Inferior parietal cortex (tissue), 1 donor: ENCODE results near the gene CD300LB.
"Not testable (repeated sequence)": the region's sequence is repeated elsewhere in the genome, so short reads cannot be mapped to it uniquely, and the experiment has no call there.

Experiments used
- DNase-seq: peaks from one replicate; pipeline ENCODE4 v3.0.0-alpha.2; 2016; ENCODE audit errors: extremely low spot score

The CD300LB gene

DNA sequence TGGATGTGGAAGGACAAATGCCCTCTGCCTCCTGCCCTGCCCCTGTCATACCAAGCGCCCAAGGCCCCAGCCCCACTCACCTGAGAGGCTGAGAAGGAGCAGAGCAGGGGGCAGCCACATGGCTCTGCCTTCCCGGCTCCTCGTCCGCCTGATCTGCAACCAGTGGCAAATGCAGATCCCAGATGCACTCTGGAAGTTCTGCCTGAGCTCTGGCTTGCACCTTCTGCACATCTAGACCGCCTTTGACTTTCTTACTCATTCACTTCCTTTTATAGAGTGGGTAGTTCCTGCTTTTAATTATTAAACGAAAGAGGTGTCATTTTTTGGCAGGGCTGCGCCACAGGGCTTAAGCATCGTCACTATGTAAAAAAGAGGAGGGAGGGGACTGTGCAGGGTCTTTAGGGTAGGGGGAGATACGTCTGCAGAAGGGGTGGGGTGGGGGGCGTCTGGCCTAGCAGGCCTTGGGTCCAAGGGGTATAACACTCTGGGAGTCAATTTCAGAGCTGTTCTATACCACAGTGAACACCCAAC lies at the start of gene CD300LB:
Gene CD300LB, minus strand, starts transcription at position 245 of the 531 bp plus-strand sequence. Its CDS starts 125 bp downstream, at position 120.
- no peak for DNase-seq

DNA sequence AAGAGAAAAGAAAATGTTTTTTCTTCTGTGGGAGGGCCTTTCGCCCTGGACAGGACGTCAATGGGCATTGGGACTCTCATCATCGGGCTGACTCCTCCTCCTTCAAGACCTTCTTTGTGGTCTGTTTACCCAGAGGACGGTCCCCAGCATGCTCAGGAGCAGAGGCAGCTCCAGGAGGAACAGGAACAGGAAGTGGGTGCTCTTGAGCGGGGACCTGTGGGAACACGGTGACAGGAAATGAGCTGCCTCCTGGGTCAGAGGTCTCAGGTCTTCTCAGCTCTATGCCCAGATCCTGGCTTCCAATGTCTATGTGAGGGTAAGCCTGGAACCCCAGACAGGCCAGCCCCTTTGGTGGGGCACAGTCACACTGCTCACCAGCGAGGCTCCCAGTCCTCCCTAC lies 48.6 kb upstream of the CD300LB start:
- DNase-seq: no peak

GRCh38 chr17:74578979-74579378 lies 47.7 kb upstream of the CD300LB start:
- no peak for DNase-seq

DNA sequence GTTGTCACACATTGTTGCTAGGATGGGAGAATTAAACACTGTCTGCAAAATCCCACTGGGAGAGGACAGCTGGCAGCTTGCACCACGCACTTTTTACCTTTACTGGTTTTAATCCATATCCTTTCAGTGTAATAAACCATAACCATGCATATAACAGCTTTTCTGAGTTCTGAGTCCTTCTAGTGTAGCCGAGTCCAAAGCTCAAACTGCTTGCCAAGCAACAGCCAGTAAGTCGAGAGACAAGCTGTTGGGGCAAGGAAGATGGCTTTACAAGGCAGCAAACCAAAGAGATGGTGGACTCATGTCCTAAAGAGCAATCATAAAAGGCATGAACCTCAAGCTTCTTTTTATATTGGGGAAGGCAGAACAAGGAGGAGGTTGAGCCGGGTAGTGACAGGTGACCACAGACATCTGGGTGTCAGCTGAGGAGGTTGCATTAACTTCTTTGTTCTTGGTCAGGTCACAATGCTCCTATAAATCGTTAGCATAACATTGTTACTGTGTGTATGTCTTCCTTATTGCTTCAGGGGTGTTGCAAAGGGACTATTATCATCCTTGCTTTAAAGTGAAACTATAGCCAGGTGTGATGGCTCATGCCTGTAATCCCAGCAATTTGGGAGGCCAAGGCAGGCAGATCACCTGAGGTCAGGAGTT lies 43.3 kb upstream of the CD300LB start:
- no peak for DNase-seq

DNA sequence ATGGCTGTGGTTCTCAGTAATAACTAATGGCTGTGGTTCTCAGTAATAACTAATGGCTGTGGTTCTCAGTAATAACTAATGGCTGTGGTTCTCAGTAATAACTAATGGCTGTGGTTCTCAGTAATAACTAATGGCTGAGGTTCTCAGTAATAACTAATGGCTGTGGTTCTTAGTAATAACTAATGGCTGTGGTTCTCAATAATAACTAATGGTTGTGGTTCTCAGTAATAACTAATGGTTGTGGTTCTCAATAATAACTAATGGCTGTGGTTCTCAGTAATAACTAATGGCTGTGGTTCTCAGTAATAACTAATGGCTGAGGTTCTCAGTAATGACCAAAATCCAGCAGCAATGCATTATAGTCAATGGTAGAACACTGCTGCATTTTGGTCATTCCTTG lies 42.4 kb upstream of the CD300LB start:
- DNase-seq: not testable (repeated sequence)

DNA sequence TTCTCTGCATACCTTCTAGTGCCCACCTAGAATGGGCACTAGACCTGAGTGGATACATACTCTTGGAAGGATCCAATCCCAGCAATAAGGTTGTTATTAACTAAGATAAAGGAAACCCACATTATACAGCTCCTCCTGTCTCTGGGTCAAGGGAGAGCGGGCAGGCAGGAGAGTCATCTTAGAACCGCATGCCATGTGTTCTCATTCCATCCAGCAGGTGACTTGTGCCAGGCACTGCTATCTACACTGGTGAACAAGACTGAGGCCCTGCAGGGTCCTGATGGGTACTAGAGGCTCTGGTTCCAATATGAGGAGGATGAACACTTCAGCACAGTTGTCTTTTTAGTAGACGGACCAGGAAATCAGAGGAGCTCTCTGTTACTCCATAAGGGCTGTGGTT lies 41.9 kb upstream of the CD300LB start:
- DNase-seq: no peak

GRCh38 chr17:74571621-74572270 lies 40.5 kb upstream of the CD300LB start:
- DNase-seq: no peak

DNA sequence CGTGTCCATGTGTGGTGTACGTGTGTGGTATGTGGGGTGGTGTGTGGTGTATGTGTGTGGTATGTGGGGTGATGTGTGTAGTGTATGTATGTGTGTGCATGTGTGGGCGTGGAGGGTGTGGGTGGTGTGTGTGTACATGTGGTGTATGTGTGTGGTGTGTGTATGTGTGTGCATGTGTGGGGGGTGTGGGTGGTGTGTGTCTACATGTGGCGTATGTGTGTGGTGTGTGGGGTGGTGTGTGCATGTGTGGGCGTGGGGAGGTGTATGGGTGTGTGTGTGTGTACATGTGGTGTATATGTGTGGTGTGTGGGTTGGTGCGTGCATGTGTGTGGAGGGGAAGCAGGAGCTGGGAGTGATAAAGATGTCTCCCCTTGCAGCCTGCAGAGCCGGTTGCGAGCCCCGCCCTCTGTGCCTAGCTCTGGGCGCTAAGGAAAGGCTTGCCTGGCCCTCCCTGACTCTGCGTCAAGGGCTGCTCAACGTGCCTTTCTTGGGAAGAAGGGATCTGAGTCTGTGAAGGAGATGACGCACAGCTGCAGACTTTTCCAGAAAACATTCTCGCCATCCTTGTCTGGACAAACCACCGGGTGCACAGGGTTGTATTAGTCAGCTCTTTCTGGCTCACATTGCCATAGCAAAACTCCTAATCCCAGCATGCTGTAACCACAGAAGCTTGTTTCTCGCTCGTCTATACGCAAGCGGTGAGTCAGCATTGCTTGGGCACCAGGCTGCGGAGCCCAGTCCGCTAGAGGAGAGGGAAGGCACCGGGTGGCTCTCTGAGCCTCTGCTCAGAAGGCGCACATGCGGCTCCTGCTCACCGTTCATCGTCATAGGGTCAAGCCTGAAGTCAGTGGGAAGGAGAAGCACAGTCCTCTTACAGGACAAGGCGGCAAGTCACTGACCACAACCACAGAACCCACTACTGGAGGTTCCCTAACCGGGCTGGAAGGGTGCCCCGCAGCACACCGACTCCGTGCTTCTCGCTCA lies 38.0 kb upstream of the CD300LB start:
- peak; percentile 38 for DNase-seq

DNA sequence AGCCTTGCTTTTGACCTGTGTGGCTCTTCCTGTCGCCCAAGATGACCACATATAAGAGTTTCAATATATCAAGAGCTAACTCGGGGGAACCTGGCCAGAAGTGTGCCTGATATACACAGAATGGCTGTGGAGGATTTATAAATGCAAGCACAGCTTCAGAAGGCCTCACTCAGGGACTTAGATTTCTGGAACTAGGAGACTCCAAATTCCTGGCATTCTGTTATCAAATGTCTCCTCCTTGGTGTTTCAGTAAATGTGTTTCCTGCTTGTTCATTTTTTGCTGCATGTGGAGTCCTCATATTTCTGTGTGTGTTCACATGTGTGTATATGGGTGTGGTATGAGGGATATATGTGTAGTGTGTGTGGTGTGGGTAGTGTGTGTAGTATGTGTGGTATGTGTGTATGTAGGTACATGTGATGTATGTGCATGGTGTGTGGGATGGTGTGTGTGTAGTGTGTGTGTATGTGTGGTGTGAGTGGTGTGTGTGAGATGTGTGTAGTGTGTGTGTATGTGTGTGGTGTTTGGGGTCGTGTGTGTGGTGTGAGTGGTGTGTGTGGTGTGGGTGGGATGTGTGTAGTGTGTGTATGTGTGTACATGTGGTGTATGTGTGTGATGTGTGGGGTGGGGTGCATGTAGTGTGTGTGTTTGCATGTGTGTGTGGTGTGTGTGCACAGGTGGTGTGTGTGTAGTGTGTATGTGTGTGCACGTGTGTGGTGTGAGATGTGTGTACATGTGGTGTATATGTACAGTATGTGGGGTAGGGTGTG lies 37.0 kb upstream of the CD300LB start:
- no peak for DNase-seq

GRCh38 chr17:74567397-74567796 lies 36.1 kb upstream of the CD300LB start, which contains the start of gene CD300H:
CD300H (minus strand) TSS chr17:74567509.
- no peak for DNase-seq

DNA sequence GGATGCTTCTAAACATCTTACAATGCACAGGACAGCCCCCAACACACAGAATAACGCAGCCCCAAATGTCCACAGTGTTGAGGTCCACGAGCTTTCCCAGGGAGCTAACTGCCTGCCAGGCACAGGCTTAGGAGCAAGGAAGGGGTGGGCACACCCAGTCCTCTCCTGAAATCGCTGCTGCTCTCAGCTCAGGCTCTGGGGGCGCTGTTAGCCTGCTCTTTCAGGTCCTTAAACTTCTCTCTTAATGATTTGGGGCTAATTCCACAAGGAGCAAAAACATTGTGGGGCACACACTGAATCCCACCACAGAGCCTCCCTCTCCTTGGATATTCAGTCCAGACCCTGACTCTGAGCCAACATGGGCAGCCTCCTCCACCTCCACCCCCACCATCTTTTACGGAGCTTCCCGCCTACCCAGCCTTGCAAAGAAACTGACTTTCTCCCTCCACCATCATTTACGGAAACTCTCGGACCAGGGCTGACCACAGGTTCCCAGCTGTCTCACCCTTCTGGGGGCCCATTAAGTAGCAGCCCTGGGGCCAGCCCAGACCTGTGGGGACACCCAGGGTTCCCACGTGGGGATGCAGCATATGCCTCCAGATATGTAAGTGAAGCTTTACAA lies 35.0 kb upstream of the CD300LB start:
- DNase-seq: no peak

- DNase-seq: no peak
Measured at GRCh38 chr17:74565126-74565525, 33.9 kb upstream of the CD300LB start.

- no peak for DNase-seq
Measured at GRCh38 chr17:74563358-74563757, 32.1 kb upstream of the CD300LB start.

DNA sequence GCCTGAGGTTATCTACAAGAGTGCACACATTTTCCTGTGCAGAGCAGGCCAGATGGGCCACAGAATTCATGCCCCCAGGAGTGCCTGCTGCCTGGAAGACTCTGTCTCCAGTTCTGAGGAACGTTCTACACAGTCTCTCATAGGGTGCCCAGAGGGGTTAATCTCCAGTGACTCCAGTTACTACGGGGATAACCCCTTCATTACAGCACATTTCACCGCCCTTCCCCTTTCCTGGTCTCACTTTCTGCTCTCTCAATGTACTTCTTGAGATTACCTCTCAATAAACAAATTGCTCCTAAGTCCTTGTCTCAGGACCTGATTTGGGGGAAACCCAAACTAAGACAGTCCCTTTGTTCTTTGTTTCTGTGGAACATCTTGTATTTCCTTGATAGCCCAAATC lies 30.3 kb upstream of the CD300LB start:
- DNase-seq: no peak

- no peak for DNase-seq
Measured at GRCh38 chr17:74558882-74559519, 27.7 kb upstream of the CD300LB start.

DNA sequence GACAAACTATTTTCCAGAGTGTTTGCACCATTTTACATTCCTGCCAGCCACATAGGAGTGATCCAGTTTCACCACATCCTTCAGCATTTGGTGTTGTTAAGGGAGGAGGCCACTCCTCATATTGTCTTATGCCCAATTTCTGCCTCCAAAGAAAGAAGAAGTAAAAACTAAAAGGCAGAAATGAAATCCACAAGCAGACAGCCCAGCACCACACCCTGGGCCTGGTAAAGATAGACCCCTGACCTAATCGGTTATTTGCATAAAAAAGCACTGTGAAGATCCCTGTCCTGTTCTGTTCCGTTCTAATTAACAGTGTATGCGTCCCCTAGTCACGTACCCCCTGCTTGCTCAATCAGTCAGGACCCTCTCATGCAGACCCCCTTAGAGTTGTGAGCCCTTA lies 27.1 kb upstream of the CD300LB start:
- not testable (repeated sequence) for DNase-seq

- no peak for DNase-seq
Measured at GRCh38 chr17:74555427-74555940, 24.2 kb upstream of the CD300LB start.

DNA sequence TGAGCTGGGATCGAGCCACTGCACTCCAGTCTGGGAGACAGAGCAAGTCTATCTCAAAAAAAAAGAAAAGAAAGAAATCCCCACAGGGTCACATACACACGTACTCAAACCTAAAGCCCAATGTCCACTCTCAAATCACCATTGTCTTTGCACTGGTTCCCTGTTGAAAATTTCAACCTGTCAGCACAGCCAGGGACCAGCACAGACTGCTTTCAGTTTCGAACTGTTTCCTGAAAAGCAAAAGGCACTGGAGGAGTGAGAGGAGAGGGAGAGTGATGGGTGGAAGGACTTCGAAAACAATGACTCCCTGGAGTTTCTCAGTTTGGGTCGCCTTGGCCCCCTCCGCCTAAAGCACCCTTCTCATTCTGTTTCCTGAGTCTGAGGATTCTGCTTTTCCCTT lies 23.6 kb upstream of the CD300LB start:
- DNase-seq: no peak

DNA sequence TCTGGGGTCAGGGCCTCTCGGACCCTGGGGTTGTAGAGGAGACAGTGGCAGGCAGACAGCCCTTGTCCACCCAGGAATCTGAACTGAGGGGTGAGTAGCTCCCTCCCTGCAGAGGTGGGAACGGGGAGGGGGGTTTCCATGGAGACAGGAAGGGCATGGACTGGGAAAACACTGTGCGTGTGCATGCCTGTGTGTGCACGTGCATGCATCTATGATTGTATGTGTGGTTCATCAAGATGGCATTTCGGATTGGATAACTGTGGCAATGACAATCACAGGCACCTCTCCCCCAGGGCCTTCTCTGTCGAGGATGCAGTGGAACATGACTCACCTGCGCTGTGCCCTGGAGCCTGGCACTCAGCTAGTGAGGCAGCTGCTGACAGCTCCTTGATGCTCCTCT lies 20.8 kb upstream of the CD300LB start:
- no peak for DNase-seq

GRCh38 chr17:74550602-74551001 lies 19.3 kb upstream of the CD300LB start:
- DNase-seq: no peak
